GM06990 (cell line): ENCODE data around the gene AHSA1.

ENCODE experiments used
- DNase-seq: peaks from one replicate; pipeline ENCODE4 v3.0.0-alpha.2; 2011; ENCODE audit not compliant: insufficient read length; ENCODE audit errors: extremely low read depth
- H3K27me3 ChIP-seq: replicated peaks from 2 replicates; pipeline ENCODE4 v1.6.0; 2011; ENCODE audit warnings: low read length; ENCODE audit not compliant: control insufficient read depth, insufficient read depth
- H3K36me3 ChIP-seq: 2 replicates; pipeline ENCODE4 v1.5.1; 2011; ENCODE audit warnings: low read length; ENCODE audit not compliant: control insufficient read depth, insufficient read depth
- H3K4me3 ChIP-seq: replicated peaks from 2 replicates; pipeline ENCODE4 v1.5.1; 2011; ENCODE audit warnings: low read depth, mild to moderate bottlenecking, control low read depth, low read length
- CTCF ChIP-seq: IDR thresholded peaks from 2 replicates; pipeline ENCODE4 v1.5.1; 2011; ENCODE audit warnings: low read length, control low read depth, mild to moderate bottlenecking, inconsistent platforms; ENCODE audit not compliant: insufficient read depth, poor library complexity, severe bottlenecking

The AHSA1 gene

GRCh38 chr14:77505031-77505430 is 47.1 kb downstream of the AHSA1 start:
- H3K36me3 ChIP-seq = no peaks in the 10 kb centered on the region
- TF ChIP-seq CTCF = no peak
- DNase-seq = no peak
- H3K4me3 ChIP-seq = no peak overlapping the region
- 0 out of 2 replicates have a peak, but pooled peaks cover under 1% of the 10 kb centered on the region for H3K27me3 ChIP-seq

- Histone ChIP-seq H3K27me3 (no peaks in the 10 kb centered on the region), H3K36me3 (peaks cover 6% of the 10 kb centered on the region), H3K4me3 (no peak overlapping the region)
- TF ChIP-seq CTCF = no peak
- DNase-seq = no peak
Measured at GRCh38 chr14:77507762-77508161, 49.9 kb downstream of the AHSA1 start.

- DNase-seq = no peak
- H3K27me3 ChIP-seq = no peaks in the 10 kb centered on the region
- peaks cover 6% of the 10 kb centered on the region for H3K36me3 ChIP-seq
- H3K4me3 ChIP-seq = no peak overlapping the region
- TF ChIP-seq CTCF = no peak
Measured at GRCh38 chr14:77508249-77508648, 50.4 kb downstream of the AHSA1 start.

GRCh38 chr14:77508876-77509275 is 51.0 kb downstream of the AHSA1 start:
- H3K4me3 ChIP-seq = no peak overlapping the region
- DNase-seq = no peak
- H3K36me3 ChIP-seq = peaks cover 6% of the 10 kb centered on the region
- no peaks in the 10 kb centered on the region for H3K27me3 ChIP-seq
- no peak for TF ChIP-seq CTCF

- DNase-seq = no peak
- H3K4me3 ChIP-seq = no peak overlapping the region
- no peak for TF ChIP-seq CTCF
- no peaks in the 10 kb centered on the region for H3K27me3 ChIP-seq
- H3K36me3 ChIP-seq = peaks cover 6% of the 10 kb centered on the region
Measured at GRCh38 chr14:77509366-77509765, 51.5 kb downstream of the AHSA1 start.

GRCh38 chr14:77511486-77512162 is 53.7 kb downstream of the AHSA1 start:
- no peaks in the 10 kb centered on the region for H3K27me3 ChIP-seq
- H3K4me3 ChIP-seq = no peak overlapping the region
- no peak for TF ChIP-seq CTCF
- peaks cover 6% of the 10 kb centered on the region for H3K36me3 ChIP-seq
- no peak for DNase-seq
